Measurements from ENCODE around the gene ZNF622.
"Not testable (repeated sequence)": the region's sequence is repeated elsewhere in the genome, so short reads cannot be mapped to it uniquely, and the experiment has no call there.

ZNF622 gene

DNA sequence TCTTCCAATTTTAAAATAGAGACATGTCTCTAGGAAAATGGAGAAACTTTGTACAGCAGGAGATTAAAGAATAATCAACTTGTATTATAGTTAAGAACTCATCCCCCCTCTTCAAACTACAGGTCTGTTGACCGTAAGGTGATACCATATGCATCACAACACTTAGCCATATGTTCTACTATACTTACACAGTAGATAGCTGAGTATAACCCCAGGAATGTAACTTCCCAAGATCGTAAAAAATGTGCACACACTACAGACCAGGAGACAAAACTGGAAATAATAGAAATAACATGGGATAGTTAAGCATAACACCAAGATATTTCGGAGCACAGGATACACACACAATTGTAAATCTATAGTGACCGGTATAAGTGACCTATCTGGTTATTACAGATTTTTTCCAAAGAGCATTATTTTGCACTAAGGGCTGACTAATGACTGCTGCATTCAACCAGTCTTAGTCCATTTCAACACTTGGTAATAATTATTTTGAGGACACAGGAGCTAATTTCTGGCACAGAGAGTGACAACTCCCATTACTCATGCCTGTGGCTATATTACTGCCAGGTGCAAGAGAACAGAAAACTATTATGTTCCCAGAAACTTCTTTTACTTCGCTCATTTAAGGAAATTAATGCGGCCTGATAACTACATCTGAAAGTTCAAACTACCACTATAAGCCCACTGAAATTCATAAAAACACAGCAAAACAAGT lies 15.4 kb upstream of the ZNF622 start:
- DNase-seq (ENCODE audit: extremely low read depth, low read depth) = no peak
- TF ChIP-seq, protein P1, sequence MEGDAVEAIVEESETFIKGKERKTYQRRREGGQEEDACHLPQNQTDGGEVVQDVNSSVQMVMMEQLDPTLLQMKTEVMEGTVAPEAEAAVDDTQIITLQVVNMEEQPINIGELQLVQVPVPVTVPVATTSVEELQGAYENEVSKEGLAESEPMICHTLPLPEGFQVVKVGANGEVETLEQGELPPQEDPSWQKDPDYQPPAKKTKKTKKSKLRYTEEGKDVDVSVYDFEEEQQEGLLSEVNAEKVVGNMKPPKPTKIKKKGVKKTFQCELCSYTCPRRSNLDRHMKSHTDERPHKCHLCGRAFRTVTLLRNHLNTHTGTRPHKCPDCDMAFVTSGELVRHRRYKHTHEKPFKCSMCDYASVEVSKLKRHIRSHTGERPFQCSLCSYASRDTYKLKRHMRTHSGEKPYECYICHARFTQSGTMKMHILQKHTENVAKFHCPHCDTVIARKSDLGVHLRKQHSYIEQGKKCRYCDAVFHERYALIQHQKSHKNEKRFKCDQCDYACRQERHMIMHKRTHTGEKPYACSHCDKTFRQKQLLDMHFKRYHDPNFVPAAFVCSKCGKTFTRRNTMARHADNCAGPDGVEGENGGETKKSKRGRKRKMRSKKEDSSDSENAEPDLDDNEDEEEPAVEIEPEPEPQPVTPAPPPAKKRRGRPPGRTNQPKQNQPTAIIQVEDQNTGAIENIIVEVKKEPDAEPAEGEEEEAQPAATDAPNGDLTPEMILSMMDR (IDR thresholded peaks at IDR 0.05; ENCODE audit: low read depth, low read length) = no peak

DNA sequence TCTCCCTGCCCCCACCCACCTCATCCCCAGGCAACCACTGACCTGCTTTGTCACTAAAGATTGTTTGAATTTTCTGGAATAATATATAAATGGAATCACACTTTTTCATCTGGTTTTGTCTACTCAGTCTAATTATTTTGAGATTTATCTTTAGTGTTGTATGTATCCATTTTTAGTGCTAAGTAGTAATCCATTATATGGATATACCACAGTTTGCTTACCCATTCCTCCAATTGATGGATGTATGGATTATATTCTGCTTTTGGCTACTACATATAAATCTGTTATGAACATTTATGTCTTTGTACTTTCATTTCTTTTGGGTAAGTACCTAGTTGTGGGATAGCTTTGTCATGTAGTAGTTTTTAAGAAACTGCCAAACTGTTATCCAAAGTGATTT lies 14.5 kb upstream of the ZNF622 start:
- TF ChIP-seq, protein P1 (IDR thresholded peaks at IDR 0.05; ENCODE audit: low read depth, low read length) = no peak
- no peak for DNase-seq (ENCODE audit: extremely low read depth, low read depth)

DNA sequence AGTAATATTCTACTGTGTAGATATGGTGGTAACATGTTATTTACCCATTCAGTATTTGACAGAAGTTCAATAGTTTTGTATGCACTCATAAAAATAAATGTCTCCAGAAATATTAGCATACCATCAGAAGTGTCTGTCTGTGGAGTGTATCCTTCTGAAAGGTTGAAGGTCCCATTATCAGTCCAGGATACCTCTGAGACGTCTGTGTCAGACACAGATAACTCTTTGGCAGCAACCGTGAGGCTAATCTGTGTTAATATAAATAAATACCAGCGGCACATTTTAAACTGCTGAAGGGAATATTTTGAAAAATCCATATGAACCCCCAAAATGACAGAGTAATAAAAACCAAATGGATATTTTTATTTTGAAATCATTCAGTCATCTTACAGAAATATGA lies 11.9 kb upstream of the ZNF622 start:
- TF ChIP-seq, protein P1 (IDR thresholded peaks at IDR 0.05; ENCODE audit: low read depth, low read length) = no peak
- DNase-seq (ENCODE audit: extremely low read depth, low read depth) = no peak

DNA sequence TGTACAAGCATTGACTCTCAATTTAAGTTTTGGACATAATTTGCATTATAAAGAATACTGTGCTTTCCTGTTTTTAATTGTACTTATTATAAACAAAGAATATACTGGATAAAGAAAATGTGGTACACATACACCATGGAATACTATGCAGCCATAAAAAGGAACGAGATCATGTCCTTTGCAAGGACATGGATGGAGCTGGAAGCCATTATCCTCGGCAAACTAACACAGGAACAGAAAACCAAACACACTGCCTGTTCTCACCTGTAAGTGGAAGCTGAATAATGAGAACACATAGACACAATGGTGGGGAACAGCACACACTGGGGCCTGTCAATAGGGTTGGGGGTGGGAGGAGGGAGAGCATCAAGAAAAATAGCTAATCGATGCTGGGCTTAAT lies 10.8 kb upstream of the ZNF622 start:
- not testable (repeated sequence) for DNase-seq (ENCODE audit: extremely low read depth, low read depth)

DNA sequence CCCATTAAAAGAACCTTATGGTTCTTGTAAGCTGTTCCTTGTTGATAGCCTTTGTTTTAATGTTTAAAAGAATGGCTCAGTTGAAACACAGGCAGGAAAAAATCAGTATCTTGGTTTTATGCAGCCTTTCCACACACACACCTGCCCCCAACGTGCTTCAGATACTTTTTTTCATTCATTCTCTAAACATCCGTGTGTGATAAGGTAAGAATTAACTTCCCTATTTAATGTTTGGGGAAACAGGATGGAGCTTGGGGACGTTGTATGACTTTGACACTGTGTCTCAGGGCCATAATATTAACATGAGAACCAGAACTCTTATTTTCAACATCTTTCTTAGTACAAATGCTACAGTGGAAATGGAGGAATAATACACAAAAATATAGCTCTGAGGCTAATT lies 5.8 kb upstream of the ZNF622 start:
- TF ChIP-seq, protein P1 (IDR thresholded peaks at IDR 0.05; ENCODE audit: low read depth, low read length) = no peak

DNA sequence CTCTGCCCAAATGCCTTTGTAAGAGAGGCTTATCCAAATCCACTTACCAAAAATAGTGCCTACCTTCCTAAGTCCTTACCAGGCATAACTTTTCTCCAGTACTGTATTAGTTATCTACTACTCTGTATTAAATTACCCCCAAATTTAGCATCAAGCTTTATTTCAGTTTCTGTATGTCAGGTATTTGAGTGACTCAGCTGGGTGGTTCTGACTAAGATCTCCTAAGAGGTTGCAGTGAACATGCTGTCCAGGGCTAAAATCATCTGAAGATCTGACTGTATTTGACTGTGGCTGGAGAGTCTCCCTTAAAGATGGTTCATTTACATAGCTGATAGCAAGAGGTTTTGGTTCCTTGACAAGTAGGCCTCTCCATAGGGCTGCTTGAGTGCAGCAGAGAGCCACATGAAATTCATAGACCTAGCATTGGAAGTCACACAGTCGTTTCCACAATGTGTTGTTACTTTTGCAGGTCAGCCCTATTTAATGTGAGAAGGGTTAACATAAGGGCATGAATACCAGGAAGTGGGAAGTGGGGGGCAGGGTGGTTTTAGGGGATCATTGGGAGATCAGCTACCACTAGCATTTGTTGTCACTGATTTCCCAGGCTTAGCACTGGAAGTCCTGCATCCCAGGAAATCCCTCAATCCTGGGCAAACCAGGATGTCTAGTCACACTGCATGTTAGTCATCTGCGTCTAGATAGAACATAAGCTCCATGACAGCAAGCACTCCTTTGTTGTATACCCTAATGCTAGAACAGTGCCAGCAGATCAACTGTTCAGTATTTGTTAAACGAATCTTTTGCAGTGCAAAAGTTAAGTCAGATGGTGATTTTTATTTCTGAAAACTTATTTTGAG lies 2.0 kb upstream of the ZNF622 start:
- TF ChIP-seq, protein P1 (IDR thresholded peaks at IDR 0.05; ENCODE audit: low read depth, low read length) = no peak
- DNase-seq (ENCODE audit: extremely low read depth, low read depth) = no peak

More for the DNA sequence above, 5.8 kb upstream of the ZNF622 start:
- no peak for DNase-seq (ENCODE audit: extremely low read depth, low read depth)

DNA sequence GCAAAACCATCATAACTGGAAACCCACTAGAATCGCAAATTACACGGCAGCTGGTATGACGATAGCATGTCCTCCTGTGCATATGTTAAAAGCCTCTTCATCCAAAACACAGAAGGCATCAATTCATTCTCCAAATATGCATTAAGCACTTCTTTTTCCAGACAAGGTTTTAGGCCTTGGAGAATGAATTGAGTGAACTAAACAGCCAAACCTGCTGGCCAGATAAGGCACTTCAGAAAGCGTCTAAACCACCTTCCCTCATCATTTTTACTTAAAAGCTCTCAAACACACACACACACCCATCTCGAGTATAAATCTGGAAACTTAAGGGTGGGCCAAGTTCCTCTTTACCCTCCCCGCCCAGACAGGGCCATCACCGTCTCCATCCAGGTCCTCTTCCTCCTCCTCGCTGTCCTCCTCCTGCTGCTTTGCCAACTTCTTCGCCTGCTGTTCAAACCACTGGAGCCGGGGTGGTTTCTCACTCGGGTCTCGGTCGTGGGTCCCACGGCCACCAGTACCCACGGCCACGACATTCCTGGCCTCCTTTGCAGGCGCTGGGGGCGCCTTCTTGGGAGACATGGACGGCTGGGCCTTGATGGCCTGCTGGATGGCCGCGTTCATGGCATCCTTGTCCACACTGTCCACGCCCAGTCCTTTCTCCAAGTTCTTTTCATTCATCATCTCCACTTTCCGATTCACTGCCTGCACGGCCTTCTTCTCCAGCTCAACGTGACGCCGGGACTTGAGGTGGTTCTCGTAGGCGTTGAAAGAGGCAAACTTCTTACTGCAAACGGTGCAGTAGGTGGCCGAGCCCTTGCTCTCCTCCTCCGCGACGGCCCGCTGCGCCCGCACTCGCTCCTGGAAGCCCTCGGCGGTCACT lies 696 bp downstream of the ZNF622 start:
- no peak for DNase-seq (ENCODE audit: extremely low read depth, low read depth)
- TF ChIP-seq, protein P1 (IDR thresholded peaks at IDR 0.05; ENCODE audit: low read depth, low read length) = no peak; the same call in 1 of the 2 replicates

Measured in AG09319 (cell line).